Vagina (tissue), 2 donors: ENCODE measurements around the gene RWDD2A.

Experiments used
- POLR2A ChIP-seq, 2 donors: fragments of 450-650 bp; IDR thresholded peaks; one replicate each; pipeline ENCODE4 v1.6.1; 2017; ENCODE audit warnings: antibody characterized with exemption in 2 of 2, mild to moderate bottlenecking in 2 of 2, moderate library complexity in 2 of 2
- POLR2AphosphoS5 ChIP-seq, 2 donors: sonication (generic); formaldehyde crosslinking; IDR thresholded peaks; one replicate each; pipeline ENCODE4 v1.9.0; 2017; ENCODE audit warnings: antibody characterized with exemption in 2 of 2, mild to moderate bottlenecking in 2 of 2, low read depth in 1 of 2; ENCODE audit not compliant: insufficient read depth in 1 of 2
- TF ChIP-seq, protein P1 (sequence below), 3 experiments: fragments of 450-650 bp in 2 of 3; fragments of 200-600 bp in 1 of 3; sonication (generic) in 1 of 3; IDR thresholded peaks; one replicate each; pipeline ENCODE4 v1.5.1; 2017 to 2019; ENCODE audit warnings: antibody characterized with exemption in 3 of 3, mild to moderate bottlenecking in 2 of 3, moderate library complexity in 2 of 3

DNA sequence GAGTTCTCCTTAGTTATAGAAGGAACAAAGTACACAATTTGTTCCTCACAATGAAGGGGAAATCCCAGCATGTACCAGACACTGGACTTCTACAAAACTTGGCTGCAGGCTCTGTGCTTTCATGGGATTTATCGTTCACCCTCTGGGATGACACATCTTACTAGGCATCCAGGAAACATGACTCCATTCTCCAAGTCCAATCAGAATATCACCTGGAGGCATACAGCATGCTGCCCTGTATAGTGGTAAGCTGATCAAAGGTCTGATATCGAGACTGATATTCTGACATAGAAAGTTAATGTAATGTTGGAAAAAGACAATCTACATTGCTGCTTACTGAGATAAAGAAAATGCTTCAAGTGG lies 6.7 kb downstream of the RWDD2A start:
- TF ChIP-seq, protein P1, sequence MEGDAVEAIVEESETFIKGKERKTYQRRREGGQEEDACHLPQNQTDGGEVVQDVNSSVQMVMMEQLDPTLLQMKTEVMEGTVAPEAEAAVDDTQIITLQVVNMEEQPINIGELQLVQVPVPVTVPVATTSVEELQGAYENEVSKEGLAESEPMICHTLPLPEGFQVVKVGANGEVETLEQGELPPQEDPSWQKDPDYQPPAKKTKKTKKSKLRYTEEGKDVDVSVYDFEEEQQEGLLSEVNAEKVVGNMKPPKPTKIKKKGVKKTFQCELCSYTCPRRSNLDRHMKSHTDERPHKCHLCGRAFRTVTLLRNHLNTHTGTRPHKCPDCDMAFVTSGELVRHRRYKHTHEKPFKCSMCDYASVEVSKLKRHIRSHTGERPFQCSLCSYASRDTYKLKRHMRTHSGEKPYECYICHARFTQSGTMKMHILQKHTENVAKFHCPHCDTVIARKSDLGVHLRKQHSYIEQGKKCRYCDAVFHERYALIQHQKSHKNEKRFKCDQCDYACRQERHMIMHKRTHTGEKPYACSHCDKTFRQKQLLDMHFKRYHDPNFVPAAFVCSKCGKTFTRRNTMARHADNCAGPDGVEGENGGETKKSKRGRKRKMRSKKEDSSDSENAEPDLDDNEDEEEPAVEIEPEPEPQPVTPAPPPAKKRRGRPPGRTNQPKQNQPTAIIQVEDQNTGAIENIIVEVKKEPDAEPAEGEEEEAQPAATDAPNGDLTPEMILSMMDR (IDR thresholded peaks at IDR 0.05) = no peak
- no peak for TF ChIP-seq POLR2A (IDR thresholded peaks at IDR 0.05)
- no peak for TF ChIP-seq POLR2AphosphoS5 (IDR thresholded peaks at IDR 0.05; ENCODE audit: insufficient read depth in 1 of 2, low read depth in 1 of 2)
